Progenitor cell of endocrine pancreas (in vitro differentiated cells): ENCODE results near the gene LRFN2. TPM values are rescaled to one million over a fixed set of nuclear protein-coding genes. Genes with fewer than 3 reads are reported as not detected.

Experiments
- DNase-seq: peaks from one replicate; pipeline ENCODE4 v3.0.0; 2021; ENCODE audit warnings: low spot score; ENCODE audit not compliant: unreplicated experiment
- H3K27ac Mint-ChIP-seq: 2 replicates; pipeline ENCODE4 v1.8.0; 2021; ENCODE audit warnings: mild to moderate bottlenecking, moderate library complexity, mixed read lengths
- H3K27me3 Mint-ChIP-seq: 2 replicates; pipeline ENCODE4 v1.8.0; 2021; ENCODE audit warnings: mixed read lengths
- H3K36me3 Mint-ChIP-seq: 2 replicates; pipeline ENCODE4 v1.8.0; 2022; ENCODE audit warnings: mixed read lengths; ENCODE audit not compliant: insufficient read depth
- H3K4me1 Mint-ChIP-seq: 2 replicates; pipeline ENCODE4 v1.8.0; 2021; ENCODE audit warnings: low read depth, mixed read lengths
- H3K4me3 Mint-ChIP-seq: 2 replicates; pipeline ENCODE4 v1.8.0; 2021; ENCODE audit warnings: low read depth, mild to moderate bottlenecking, moderate library complexity, mixed read lengths
- H3K9me3 Mint-ChIP-seq: 2 replicates; pipeline ENCODE4 v1.8.0; 2021; ENCODE audit warnings: low read depth, mixed read lengths
- CTCF ChIP-seq: fragments of 200-600 bp; sonication (generic); IDR thresholded peaks from one replicate; pipeline ENCODE4 v1.5.0; 2021; ENCODE audit warnings: antibody characterized with exemption, mild to moderate bottlenecking; ENCODE audit not compliant: unreplicated experiment
- total RNA-seq: library from RNA; stranded (reverse); gene quantifications from 2 replicates; pipeline ENCODE4 v1.2.1, GENCODE V29; 2021

Gene LRFN2
- total RNA-seq, 1 donor from 2014 or later = 0.14 TPM

- Mint-ChIP-seq H3K27me3 (peaks cover 39% of the 10 kb centered on the region), H3K4me3 (no peak overlapping the region), H3K9me3 (no peaks in the 10 kb centered on the region), H3K4me1 (no peaks in the 10 kb centered on the region), H3K27ac (no peak overlapping the region), H3K36me3 (no peaks in the 10 kb centered on the region)
- no peak for TF ChIP-seq CTCF
- no peak for DNase-seq
Measured at GRCh38 chr6:40597301-40597700, 10.1 kb upstream of the LRFN2 start.

GRCh38 chr6:40588480-40588879 is 1.3 kb upstream of the LRFN2 start:
- Mint-ChIP-seq H3K27me3 (peaks cover 79% of the 10 kb centered on the region), H3K4me3 (no peak overlapping the region), H3K4me1 (peaks cover 13% of the 10 kb centered on the region), H3K36me3 (no peaks in the 10 kb centered on the region), H3K9me3 (no peaks in the 10 kb centered on the region), H3K27ac (no peak overlapping the region)
- no peak for DNase-seq
- TF ChIP-seq CTCF = no peak

GRCh38 chr6:40588070-40588384 is 863 bp upstream of the LRFN2 start:
- peaks cover 78% of the 10 kb centered on the region for H3K27me3 Mint-ChIP-seq
- H3K4me3 Mint-ChIP-seq = peak overlapping the region; percentile 0
- H3K36me3 Mint-ChIP-seq = no peaks in the 10 kb centered on the region
- DNase-seq = no peak
- TF ChIP-seq CTCF = no peak
- no peak overlapping the region for H3K27ac Mint-ChIP-seq
- H3K9me3 Mint-ChIP-seq = no peaks in the 10 kb centered on the region
- H3K4me1 Mint-ChIP-seq = peaks cover 13% of the 10 kb centered on the region

DNA sequence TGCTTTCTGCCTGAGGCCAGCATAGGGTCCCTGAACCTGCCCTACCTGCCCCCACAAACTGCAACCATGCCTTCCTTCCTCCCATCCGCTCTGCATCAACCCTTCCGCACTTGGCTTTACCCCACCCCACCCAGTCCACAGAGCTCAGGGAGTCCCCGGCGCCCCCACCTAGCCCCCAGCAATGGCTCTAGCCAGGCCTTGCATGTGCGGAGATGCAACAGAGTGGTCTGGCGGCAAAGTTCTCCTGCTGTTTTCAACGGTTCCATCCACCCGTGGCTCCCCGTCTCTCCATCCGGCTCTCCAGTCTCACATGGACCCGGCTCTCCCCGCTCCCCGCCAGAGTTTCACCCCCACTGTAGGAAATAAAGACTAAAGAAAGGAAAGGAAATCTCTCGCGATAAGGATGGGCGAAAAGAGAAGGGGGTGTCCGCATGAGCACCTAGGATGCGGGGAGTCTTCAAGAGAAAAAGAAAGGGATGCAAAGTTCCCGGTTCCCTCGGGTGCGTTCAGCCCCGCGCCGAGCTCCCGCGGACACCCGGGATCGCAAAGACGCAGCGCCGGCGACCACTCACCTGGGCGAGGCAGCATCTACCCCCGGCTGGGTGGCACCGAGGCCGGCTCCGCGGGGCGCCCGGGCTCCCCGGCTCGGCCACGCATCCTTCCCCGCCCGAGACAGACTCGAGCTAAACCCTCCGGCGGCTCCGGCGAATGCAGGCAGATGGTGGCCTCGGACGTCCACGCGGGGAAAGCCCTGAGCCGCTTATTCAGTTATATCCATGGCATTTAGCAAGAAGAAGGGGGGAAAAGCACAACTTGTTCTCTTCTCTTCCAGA is 579 bp downstream of the LRFN2 start:
- no peaks in the 10 kb centered on the region for H3K36me3 Mint-ChIP-seq
- no peak for DNase-seq
- no peaks in the 10 kb centered on the region for H3K9me3 Mint-ChIP-seq
- peak overlapping the region; percentile 81 for H3K4me3 Mint-ChIP-seq
- H3K27ac Mint-ChIP-seq = no peak overlapping the region
- peaks cover 13% of the 10 kb centered on the region for H3K4me1 Mint-ChIP-seq
- peaks cover 67% of the 10 kb centered on the region for H3K27me3 Mint-ChIP-seq
- no peak for TF ChIP-seq CTCF

DNA sequence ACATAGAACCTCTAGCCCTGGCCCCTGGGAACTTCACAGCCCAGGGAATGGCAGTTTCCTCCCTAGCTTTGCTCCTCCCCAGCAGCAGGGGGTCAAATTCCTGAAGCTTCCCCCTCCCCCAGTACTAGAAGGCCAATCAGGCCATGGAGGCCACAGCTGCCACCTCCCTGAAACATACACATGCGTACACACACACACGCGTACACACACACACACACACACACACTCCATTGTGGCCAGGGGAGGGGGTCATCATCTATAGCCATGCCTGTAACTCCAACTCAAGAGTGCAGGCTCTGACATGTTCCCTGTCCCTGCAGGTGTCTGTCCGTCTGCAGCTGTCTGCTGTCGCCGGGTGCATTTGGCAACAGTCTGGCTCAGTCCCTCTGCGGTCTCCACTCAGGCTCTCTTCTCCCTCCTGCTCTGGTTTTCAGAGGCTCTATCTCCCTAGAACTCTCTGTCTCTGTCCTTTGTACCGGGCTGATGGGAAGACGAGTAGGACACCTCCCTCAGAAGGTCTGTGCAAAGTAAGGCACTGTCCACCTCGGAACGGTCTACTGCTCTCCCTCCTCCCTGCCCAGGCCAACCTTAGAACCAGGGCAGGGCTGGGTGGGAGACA is 1.4 kb downstream of the LRFN2 start:
- no peaks in the 10 kb centered on the region for H3K36me3 Mint-ChIP-seq
- no peaks in the 10 kb centered on the region for H3K9me3 Mint-ChIP-seq
- H3K27ac Mint-ChIP-seq = no peak overlapping the region
- no peak for DNase-seq
- TF ChIP-seq CTCF = no peak
- peaks cover 67% of the 10 kb centered on the region for H3K27me3 Mint-ChIP-seq
- peaks cover 13% of the 10 kb centered on the region for H3K4me1 Mint-ChIP-seq
- peak overlapping the region; percentile 61 for H3K4me3 Mint-ChIP-seq
